ENCODE results near the gene LRRTM2.

- TF ChIP-seq CTCF (IDR thresholded peaks at IDR 0.05) (no peak), POLR2A (IDR thresholded peaks at IDR 0.05; ENCODE audit: low read depth) (no peak), POLR2AphosphoS5 (IDR thresholded peaks at IDR 0.05) (no peak)
Observed at GRCh38 chr5:138890644-138891043, 15.5 kb upstream of the LRRTM2 start.

All from esophagus muscularis mucosa (tissue), 3 donors.